IPS DF 4.7 (cell line): ENCODE results near the gene WNK1.
"Not testable (repeated sequence)": the region's sequence is repeated elsewhere in the genome, so short reads cannot be mapped to it uniquely, and the experiment has no call there.

ENCODE experiments used
- DNase-seq: peaks from one replicate; pipeline ENCODE4 v3.0.0-alpha.2; 2013; ENCODE audit warnings: low spot score; ENCODE audit errors: extremely low read depth

WNK1 gene

GRCh38 chr12:751999-752694 is at the start of gene WNK1:
TSS of gene WNK1 (plus strand) at chr12:752579. CDS start at chr12:753566, 987 bp downstream.
- peak; percentile 99 for DNase-seq

DNA sequence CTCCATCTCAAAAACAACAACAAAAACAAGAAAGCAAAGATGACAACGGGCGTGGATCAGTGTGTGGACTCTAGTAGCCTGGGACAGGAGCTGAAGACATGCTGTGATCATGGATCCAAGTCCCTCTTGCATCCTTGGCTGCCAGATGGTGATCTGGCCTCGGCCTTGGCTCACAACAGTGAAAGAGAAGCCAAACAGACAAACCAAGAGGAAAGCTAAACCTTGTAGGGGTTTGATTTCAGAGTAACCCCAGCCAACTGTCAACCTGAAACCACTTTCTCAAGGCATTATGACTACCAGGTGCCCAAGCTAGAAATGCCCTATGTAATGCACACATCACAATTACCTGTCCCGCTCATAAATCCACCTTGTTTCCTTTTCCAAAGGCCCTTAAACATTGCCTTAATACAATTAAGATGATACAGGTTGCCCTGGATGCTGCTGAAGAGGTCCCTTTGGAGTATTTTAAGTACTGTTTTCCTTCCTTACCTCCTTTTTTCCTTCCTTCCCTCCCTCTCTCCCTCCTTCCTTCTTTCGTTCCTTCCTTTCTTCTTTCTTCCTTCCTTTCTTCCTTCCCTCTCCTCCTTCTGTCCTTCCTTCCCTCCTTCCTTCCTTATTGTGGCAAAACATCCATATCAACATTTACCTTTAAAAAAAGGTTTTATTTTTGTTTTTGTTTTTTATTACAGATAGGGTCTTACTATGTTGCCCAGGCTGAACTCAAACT is 47.7 kb upstream of the WNK1 start:
- no peak for DNase-seq

- not testable (repeated sequence) for DNase-seq
Observed at GRCh38 chr12:708084-708483, 44.3 kb upstream of the WNK1 start.

- DNase-seq: no peak
Observed at GRCh38 chr12:709455-710020, 42.8 kb upstream of the WNK1 start.

DNA sequence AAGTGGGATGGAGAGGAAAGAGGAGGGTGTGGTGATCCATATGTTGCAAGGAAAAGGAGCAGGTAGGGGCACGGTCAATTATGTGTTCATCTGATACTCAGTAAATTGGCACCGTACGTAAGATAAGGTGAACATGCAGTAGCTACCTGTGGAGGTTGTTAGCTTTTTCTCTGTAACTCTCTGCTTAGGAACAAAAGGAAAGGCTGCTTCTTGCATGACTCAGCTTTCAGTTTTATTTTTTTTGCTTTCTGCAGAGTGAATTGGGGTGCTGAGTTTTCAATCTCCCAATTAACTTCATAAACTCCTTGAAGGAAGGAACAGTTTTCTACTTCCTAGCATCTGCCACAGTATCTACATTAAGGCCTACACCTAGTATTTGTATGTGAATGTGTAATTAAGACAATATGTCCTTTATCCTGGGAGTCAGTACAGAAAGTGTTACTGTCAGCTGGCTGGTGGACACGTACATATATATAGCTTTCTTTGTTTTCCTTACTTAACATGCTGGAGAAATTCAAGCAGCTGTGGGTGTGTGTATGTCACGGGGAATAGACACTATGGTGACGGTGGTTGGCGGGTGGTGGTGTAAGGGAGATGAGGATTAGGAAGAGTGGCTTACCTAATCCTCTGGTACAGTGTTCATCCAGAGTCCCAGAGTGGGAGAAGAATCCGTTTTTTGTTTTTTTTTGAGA is 40.1 kb upstream of the WNK1 start:
- no peak for DNase-seq

GRCh38 chr12:713281-713875 is 39.0 kb upstream of the WNK1 start:
- no peak for DNase-seq

DNA sequence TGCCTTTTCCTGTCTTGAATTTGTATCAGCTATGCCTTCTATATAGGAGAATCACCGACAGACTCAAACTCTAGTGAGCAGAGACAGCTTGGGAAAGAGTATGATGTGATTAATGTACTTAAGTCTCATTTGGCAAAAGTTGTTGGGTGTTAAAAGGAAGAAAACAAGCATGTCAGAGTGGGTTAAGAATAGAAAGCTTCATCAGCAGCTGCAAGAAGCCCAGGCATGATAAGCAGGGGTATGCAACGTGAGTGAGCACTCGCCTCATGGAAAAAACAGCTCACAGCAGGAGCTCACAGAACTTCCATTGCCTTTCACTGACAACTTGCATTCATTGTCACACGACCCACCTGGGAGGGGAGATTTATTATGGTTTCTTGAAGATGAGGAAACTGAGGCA is 35.9 kb upstream of the WNK1 start:
- DNase-seq: no peak

DNA sequence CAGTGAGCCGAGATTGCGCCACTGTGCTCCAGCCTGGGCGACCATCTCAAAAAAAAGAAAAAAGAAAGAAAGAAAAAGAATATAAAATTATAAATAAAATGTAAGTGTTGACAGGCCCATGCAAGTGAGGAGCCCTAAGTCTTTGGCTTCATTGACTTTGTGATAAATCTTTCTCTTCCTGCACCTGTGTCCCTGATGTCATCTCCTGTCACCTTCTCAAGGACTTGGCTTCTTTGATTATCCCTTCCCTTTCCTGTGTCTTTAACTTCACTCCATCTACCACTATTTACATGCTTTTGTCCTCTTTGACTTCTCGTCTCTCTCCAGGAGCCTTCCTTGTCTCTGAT is 33.6 kb upstream of the WNK1 start:
- DNase-seq: no peak

GRCh38 chr12:720231-720941 is 32.0 kb upstream of the WNK1 start:
- no peak for DNase-seq

DNA sequence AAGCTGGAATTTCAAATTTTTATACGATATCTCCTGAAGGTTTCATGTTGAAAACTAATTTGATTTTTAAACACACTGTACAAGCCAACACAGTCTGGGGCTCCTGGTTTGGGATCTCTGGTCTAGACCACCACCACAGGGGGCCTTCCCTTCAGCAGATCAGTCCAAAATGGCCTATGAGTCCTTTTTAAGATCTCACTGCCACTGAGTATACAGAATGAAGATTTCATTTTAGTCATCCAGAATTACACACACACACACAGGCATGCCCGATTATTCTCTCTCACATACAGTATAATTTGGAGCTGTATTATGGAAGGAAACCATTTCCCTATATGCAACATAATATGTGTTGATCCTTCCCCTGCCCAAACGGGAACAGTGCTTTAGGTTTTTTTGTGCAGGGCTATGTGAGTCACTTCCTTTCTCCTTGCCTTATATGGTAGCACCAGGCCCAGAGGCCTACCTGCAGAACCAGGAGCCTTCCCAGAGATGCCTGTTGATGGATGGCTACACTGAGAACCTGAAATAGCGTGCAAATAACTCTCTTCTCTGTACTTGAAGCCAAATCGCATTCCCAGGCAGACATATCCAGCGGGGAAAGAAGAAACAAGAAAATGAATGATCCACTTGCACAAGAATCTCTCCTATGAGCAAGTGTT is 28.1 kb upstream of the WNK1 start:
- no peak for DNase-seq

- DNase-seq: no peak
Observed at GRCh38 chr12:725076-725475, 27.3 kb upstream of the WNK1 start.

DNA sequence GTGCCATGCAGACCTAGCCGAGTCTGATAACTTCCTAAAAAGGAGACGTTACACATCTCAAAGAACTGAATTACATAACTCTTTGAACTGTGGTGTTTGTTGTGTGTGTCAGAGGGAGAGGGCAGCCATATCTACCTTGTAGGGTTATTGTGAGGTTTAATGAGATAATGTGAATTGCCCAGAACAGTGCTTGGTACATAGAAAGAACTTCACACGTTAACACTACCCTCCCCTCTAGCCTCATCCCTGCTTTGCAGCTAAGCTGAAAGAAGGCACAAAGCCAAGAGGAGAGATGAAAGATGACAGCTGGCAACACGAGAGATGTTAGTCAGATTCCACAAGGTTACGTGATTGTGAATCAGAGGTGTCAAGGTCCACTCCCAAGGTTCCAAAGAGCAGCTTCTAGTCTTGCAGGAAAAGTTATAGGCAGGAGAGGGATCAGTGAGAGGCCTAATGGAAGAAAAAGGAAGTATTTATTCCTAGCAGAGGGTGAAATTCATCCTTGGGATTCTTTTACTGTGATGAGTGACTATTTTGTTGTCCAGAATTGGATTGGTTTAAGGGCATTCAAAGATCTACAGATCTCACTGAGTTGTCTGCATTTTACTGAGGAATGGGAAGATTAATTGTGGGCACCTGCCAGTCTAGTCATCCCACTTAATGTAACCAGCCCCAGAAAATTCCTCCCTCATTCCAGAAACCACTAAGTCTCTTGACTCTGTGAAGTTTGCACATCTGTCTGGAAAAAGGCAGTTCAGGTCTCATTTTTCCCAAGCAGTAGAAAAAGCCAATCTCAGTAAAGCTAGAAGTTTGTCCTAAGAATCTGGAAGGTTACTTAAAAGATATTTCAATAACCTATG is 25.9 kb upstream of the WNK1 start:
- no peak for DNase-seq

- no peak for DNase-seq
Observed at GRCh38 chr12:727321-727720, 25.1 kb upstream of the WNK1 start.

DNA sequence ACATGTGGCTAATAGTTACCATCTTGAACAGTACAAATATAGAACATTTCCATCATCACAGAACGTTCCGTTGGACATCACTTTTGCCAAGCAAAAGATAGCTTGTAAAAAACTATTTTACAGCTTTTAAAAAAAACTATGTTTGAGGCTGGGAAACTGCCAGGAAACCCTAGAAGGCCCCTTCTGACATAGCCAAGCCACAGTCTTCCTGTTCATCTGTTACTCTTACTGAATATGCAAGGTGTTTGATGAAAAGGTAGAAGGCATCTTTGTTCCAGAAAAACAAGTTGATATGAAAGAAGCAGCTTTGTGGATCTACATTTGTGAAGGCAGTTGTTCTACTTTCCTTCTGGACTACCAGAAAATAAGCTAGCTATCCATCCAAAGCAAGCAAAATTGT is 23.6 kb upstream of the WNK1 start:
- DNase-seq: no peak

- no peak for DNase-seq
Observed at GRCh38 chr12:729221-729620, 23.2 kb upstream of the WNK1 start.

- DNase-seq: no peak
Observed at GRCh38 chr12:730550-730949, 21.8 kb upstream of the WNK1 start.

- DNase-seq: no peak
Observed at GRCh38 chr12:737122-737739, 15.1 kb upstream of the WNK1 start.

GRCh38 chr12:738712-739111 is 13.7 kb upstream of the WNK1 start:
- DNase-seq: no peak

GRCh38 chr12:739349-739748 is 13.0 kb upstream of the WNK1 start:
- no peak for DNase-seq
